ENCODE results near the gene ALDH16A1.

DNA sequence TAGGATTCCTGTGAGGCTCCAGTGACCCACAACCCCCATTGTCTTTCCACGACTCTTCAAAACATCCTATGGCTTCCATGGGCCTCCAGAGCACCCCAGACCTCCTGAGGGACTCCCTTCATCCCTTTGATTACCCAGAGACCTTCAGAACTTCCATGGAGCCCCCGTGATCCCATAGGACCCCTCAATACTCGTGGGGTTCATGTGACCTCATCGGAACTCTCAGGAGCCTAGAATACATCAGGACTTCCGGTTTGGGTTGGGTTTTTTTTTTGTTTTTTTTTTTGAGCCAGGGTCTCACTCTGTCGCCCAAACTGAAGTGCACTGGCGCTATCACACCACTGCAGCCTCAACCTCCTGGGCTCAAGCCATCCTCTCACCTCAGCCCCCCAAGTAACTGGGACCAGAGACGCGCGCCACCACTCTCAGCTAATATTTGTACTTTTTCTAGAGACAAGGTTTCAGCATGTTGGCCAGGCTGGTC lies 774 bp downstream of the ALDH16A1 start:
- TF ChIP-seq POLR2A (IDR thresholded peaks at IDR 0.05; ENCODE audit: low read depth, low read length) (no peak), POLR2AphosphoS5 (IDR thresholded peaks at IDR 0.05; ENCODE audit: low read depth, low read length) (no peak), TAF1 (IDR thresholded peaks at IDR 0.05; ENCODE audit: low read depth, low read length) (no peak), SPI1 (IDR thresholded peaks at IDR 0.05; ENCODE audit: low read depth, low read length) (no peak)
